Liver (tissue), 3 donors: ENCODE results near the gene MAP10.

ENCODE experiments used
- CTCF ChIP-seq: fragments of 150-350 bp; IDR thresholded peaks from 2 replicates; pipeline ENCODE4 v1.5.1; 2017; ENCODE audit warnings: improper control_type of control experiment, low read depth, low read length; ENCODE audit not compliant: missing input control
- EGR1 ChIP-seq, 2 donors: IDR thresholded peaks; 2 replicates each; pipeline ENCODE4 v1.6.1; 2016 to 2018; ENCODE audit warnings: antibody characterized with exemption in 2 of 2, low read depth in 2 of 2
- FOXA1 ChIP-seq: IDR thresholded peaks from 2 replicates; pipeline ENCODE4 v1.6.1; 2016; ENCODE audit warnings: antibody characterized with exemption
- GABPA ChIP-seq, 2 donors: IDR thresholded peaks in 1 of 2; conservative IDR thresholded peaks in 1 of 2; 2 replicates each; pipeline ENCODE4 v1.6.1; 2016; ENCODE audit warnings: antibody characterized with exemption in 2 of 2, mild to moderate bottlenecking in 1 of 2, moderate library complexity in 1 of 2
- JUND ChIP-seq, 2 donors: IDR thresholded peaks; 2 replicates each; pipeline ENCODE4 v1.6.1; 2016; ENCODE audit warnings: antibody characterized with exemption in 2 of 2
- NR2F2 ChIP-seq: IDR thresholded peaks from 2 replicates; pipeline ENCODE4 v1.6.1; 2016; ENCODE audit warnings: antibody characterized with exemption
- RAD21 ChIP-seq, 2 donors: IDR thresholded peaks; 2 replicates each; pipeline ENCODE4 v1.6.1; 2016; ENCODE audit warnings: antibody characterized with exemption in 2 of 2, mild to moderate bottlenecking in 2 of 2
- RXRA ChIP-seq, 2 donors: IDR thresholded peaks; 2 replicates each; pipeline ENCODE4 v1.6.1; 2017 to 2018; ENCODE audit warnings: antibody characterized with exemption in 2 of 2, mild to moderate bottlenecking in 1 of 2
- SP1 ChIP-seq: IDR thresholded peaks from 2 replicates; pipeline ENCODE4 v1.6.1; 2018; ENCODE audit warnings: antibody characterized with exemption, mild to moderate bottlenecking
- TAF1 ChIP-seq: conservative IDR thresholded peaks from 2 replicates; pipeline ENCODE4 v1.6.1; 2016; ENCODE audit warnings: antibody characterized with exemption, mild to moderate bottlenecking
- YY1 ChIP-seq: IDR thresholded peaks from 2 replicates; pipeline ENCODE4 v1.6.1; 2016; ENCODE audit warnings: antibody characterized with exemption, mild to moderate bottlenecking
- ZBTB33 ChIP-seq: IDR thresholded peaks from 2 replicates; pipeline ENCODE4 v1.6.1; 2016; ENCODE audit warnings: antibody characterized with exemption
- donor health status: healthy.
- donor health status: healthy.

DNA sequence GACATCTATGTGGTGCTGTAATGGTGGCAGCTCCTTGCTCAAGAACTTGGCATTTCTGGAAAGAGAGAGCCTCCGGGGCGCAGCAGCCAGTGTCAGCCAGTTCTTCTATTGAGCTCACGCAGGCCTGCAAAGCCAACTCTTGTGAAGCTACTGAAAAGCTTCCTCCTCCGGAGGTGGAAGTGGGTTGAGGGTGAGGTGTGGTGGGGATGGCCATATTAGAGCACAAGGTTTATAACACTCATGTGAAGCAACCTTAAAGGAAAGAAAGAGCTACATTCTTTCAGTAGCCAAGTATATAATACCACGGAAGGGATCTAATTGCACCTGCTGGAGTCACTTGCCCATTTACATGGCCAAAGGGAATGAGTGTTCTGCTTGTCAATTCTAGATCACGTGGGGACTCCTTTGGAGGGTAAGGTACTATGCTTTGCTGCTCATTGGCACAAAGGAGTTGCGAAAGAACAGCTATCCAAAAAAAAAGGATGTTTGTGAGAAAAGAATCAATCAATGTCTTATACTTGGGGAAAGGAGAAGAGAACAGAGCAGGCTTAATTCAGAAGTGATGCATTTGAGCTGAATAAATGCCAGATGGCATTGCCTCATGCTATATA, 18.3 kb upstream of the MAP10 start:
- no peak for TF ChIP-seq CTCF
- no peak for TF ChIP-seq YY1
- TF ChIP-seq RXRA (IDR thresholded peaks at IDR 0.05) = no peak
- TF ChIP-seq JUND (IDR thresholded peaks at IDR 0.05) = no peak
- no peak for TF ChIP-seq SP1
- no peak for TF ChIP-seq RAD21 (IDR thresholded peaks at IDR 0.05)
- TF ChIP-seq GABPA (IDR thresholded peaks at IDR 0.05 in 1 of 2, conservative IDR thresholded peaks at IDR 0.05 in 1 of 2) = no peak
- TF ChIP-seq NR2F2 = no peak
- TF ChIP-seq FOXA1 = no peak
- no peak for TF ChIP-seq TAF1
- no peak for TF ChIP-seq EGR1 (IDR thresholded peaks at IDR 0.05; ENCODE audit: low read depth in 2 of 2)
- TF ChIP-seq ZBTB33 = no peak
